GM19324 (cell line): Measurements from ENCODE around the gene PSMD9.

Experiments
- ATAC-seq: cut with Tn5 transposase; IDR thresholded peaks from one replicate; pipeline ENCODE4 v1.9.1; 2021; ENCODE audit warnings: mild to moderate bottlenecking, moderate library complexity; ENCODE audit not compliant: unreplicated experiment, low FRiP score

Gene PSMD9

GRCh38 chr12:121949648-121950397, 61.2 kb downstream of the PSMD9 start:
- ATAC-seq, result no peak

GRCh38 chr12:121953117-121953692, 64.6 kb downstream of the PSMD9 start:
- ATAC-seq, result no peak

- no peak for ATAC-seq
Measured at GRCh38 chr12:121953695-121954094, 65.1 kb downstream of the PSMD9 start.

GRCh38 chr12:121955258-121956237, 67.0 kb downstream of the PSMD9 start:
- ATAC-seq, result no peak

GRCh38 chr12:121957861-121958515, 69.4 kb downstream of the PSMD9 start:
- ATAC-seq, result no peak

- no peak for ATAC-seq
Measured at GRCh38 chr12:121958541-121959240, 70.1 kb downstream of the PSMD9 start.

GRCh38 chr12:121960541-121960940, 72.0 kb downstream of the PSMD9 start:
- ATAC-seq, result no peak

GRCh38 chr12:121961195-121961879, 72.7 kb downstream of the PSMD9 start:
- ATAC-seq, result no peak

GRCh38 chr12:121963341-121964018, 74.9 kb downstream of the PSMD9 start:
- no peak for ATAC-seq

- no peak for ATAC-seq
Measured at GRCh38 chr12:121964813-121965643, 76.4 kb downstream of the PSMD9 start.

GRCh38 chr12:121966959-121967358, 78.4 kb downstream of the PSMD9 start:
- ATAC-seq, result no peak
